GM19043 (cell line): Measurements from ENCODE around the gene PRKAB2.
"Not testable (repeated sequence)": the region's sequence is repeated elsewhere in the genome, so short reads cannot be mapped to it uniquely, and the experiment has no call there.

Experiments used
- ATAC-seq: cut with Tn5 transposase; IDR thresholded peaks from one replicate; pipeline ENCODE4 v1.9.1; 2021; ENCODE audit warnings: low read depth; ENCODE audit not compliant: unreplicated experiment

Gene PRKAB2

GRCh38 chr1:147177611-147178380, 5.5 kb upstream of the PRKAB2 start:
- ATAC-seq, result no peak

GRCh38 chr1:147171399-147172167, 687 bp downstream of the PRKAB2 start:
- no peak for ATAC-seq

GRCh38 chr1:147169840-147170674, 2.2 kb downstream of the PRKAB2 start:
- ATAC-seq, result no peak

- no peak for ATAC-seq
Measured at GRCh38 chr1:147169171-147169570, 3.1 kb downstream of the PRKAB2 start.

- ATAC-seq, result no peak
Measured at GRCh38 chr1:147168626-147169058, 3.6 kb downstream of the PRKAB2 start.

GRCh38 chr1:147167365-147167764, 4.9 kb downstream of the PRKAB2 start:
- ATAC-seq, result no peak

GRCh38 chr1:147163019-147163418, 9.3 kb downstream of the PRKAB2 start:
- ATAC-seq, result no peak

- no peak for ATAC-seq
Measured at GRCh38 chr1:147162093-147162492, 10.2 kb downstream of the PRKAB2 start.

GRCh38 chr1:147157116-147157515, 15.2 kb downstream of the PRKAB2 start:
- ATAC-seq, result not testable (repeated sequence)

- no peak for ATAC-seq
Measured at GRCh38 chr1:147156642-147157041, 15.6 kb downstream of the PRKAB2 start.

- no peak for ATAC-seq
Measured at GRCh38 chr1:147152772-147153171, 19.5 kb downstream of the PRKAB2 start.

- ATAC-seq, result no peak
Measured at GRCh38 chr1:147151244-147151643, 21.0 kb downstream of the PRKAB2 start.

GRCh38 chr1:147142886-147143285, 29.4 kb downstream of the PRKAB2 start:
- ATAC-seq, result no peak

- not testable (repeated sequence) for ATAC-seq
Measured at GRCh38 chr1:147130721-147131120, 41.5 kb downstream of the PRKAB2 start.

- no peak for ATAC-seq
Measured at GRCh38 chr1:147129116-147129873, 43.0 kb downstream of the PRKAB2 start.

- ATAC-seq, result no peak
Measured at GRCh38 chr1:147124266-147124665, 48.0 kb downstream of the PRKAB2 start.

- ATAC-seq, result no peak
Measured at GRCh38 chr1:147117109-147117508, 55.2 kb downstream of the PRKAB2 start.

- ATAC-seq, result no peak
Measured at GRCh38 chr1:147115496-147115895, 56.8 kb downstream of the PRKAB2 start.

- not testable (repeated sequence) for ATAC-seq
Measured at GRCh38 chr1:147115079-147115478, 57.2 kb downstream of the PRKAB2 start.

- ATAC-seq, result not testable (repeated sequence)
Measured at GRCh38 chr1:147114353-147114752, 57.9 kb downstream of the PRKAB2 start.
